AG08395 (cell line): ENCODE data around the gene GPR142.
A peak's percentile ranks its signal among the peaks of the same experiment; 100 is the strongest.

Source experiments
- DNase-seq: peaks from one replicate; pipeline ENCODE4 v3.0.0; 2012; ENCODE audit warnings: mixed read lengths, low spot score

Gene GPR142

DNA sequence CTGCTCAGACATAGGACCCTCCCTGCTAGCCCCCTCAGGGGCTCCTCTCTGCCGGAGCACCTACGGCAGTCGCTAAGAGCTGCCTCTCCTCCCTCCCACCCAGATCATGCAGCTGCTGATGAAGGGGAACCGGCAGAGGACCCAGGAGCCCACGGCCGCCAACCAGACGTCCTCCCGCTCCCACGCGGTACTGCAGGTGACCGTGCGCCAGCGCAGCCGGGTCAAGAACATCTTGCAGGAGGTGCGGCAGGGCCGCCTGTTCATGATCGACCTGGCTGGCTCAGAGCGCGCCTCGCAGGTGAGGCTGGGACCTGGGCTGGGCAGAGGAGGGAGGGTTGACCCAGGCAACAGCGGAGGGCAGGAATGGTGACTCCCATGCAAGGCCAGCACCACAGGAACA is 22.6 kb upstream of the GPR142 start:
- no peak for DNase-seq

DNA sequence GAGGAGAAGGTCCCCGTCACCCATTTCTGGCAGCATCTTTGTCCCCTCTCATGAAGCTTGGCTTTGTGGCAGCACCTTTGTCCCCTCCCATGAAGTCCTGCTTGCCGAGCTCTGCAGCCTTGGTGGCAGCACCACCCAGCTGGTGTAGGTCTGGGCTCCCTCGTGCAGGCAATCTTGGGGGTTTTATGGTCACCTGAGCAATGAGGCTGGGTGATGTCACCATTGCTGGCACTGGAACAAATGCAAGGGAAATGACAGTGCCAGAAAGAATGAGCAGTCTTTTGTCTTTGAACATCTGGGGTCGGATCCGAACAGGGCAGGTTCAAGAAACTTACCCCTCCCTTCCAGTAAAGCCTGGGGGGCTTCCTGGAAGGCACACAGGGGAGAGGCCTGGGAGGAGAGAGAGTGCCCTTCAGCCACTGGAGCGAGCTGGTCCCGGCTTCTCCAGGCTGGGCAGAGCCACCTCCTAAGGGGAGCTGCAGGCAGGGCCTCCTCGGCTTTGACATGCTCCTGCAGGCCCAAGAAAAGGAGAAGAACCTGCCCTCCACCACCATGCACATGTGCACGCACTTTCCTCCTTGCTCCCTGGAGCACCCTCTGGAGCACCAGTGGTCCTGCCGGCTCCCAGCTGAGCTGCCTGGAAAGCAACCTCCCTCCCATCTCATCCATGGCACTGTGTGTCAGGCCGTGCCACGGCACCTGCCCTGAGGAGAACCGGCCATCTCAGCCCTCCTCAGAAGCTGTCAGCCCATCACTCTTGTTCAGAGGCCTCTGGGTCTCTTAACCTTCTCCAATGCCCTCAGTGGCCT is 21.7 kb upstream of the GPR142 start:
- no peak for DNase-seq

DNA sequence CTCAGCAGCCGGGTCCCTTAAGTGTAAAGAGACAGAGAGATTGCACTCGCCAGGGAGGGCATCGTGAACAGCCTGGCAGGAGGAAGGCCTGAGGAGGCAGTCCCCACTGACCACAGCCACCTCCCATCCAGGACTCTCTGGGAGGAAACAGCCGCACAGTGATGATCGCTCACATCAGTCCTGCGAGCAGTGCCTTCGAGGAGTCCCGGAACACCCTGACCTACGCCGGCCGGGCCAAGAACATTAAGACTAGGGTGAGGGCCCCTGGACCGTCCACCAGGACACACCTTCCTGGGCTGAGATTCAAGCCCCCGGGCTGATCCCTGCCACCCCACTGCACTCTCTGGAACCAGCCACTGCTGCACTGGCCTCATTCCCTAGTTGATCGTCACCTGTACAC is 19.7 kb upstream of the GPR142 start:
- no peak for DNase-seq

DNA sequence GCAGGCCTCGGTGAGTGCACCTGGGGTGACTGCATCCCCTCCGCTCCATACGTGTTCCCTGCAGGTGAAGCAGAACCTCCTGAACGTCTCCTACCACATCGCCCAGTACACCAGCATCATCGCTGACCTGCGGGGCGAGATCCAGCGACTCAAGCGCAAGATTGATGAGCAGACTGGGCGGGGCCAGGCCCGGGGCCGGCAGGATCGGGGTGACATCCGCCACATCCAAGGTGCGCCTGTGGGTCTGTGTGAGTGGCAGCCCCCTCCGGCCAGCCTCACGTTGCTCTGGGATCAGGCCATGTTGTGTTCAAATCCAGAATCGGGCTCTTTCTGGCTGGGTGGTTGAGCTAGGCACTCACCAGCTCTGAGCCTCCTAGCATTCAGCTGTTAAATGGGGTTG is 18.2 kb upstream of the GPR142 start:
- DNase-seq, result no peak

DNA sequence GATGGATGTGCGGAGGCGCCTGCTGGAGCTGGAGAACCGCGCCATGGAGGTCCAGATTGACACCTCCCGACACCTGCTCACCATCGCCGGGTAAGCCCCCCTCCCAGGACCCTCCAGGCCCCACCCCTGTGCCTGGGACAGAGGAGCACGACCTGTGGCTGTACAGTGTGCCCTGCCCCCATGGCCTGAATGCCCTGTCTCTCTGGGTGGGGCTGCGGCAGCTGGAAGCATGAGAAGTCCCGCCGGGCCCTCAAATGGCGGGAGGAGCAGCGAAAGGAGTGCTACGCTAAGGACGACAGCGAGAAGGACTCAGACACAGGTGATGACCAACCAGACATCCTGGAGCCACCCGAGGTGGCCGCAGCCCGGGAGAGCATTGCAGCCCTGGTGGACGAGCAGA is 16.8 kb upstream of the GPR142 start:
- no peak for DNase-seq

DNA sequence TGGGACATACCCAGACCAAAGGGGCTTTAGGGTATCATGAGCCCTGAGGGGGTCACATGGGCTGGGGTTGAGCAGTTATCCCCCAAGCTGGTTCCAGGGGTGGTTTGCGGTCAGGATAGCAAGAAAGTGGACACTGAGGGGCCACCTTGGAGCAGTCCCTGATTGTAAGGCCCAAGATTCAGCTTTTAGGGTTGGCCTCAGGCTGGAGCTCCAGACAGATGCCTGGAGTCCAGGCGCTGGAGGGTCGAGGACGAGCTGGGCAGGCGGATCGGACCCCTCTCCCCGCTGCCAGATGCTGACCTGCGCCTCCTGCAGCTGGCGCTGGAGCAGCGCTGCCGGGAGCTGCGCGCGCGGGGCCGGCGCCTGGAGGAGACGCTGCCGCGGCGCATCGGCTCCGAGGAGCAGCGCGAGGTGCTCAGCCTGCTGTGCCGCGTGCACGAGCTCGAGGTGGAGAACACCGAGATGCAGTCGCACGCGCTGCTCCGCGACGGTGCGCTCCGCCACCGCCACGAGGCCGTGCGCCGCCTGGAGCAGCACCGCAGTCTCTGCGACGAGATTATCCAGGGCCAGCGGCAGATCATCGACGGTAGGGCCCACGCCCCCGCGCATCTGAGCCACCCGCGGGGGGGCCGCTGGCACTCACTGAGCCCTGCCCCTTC is 15.6 kb upstream of the GPR142 start:
- no peak for DNase-seq

DNA sequence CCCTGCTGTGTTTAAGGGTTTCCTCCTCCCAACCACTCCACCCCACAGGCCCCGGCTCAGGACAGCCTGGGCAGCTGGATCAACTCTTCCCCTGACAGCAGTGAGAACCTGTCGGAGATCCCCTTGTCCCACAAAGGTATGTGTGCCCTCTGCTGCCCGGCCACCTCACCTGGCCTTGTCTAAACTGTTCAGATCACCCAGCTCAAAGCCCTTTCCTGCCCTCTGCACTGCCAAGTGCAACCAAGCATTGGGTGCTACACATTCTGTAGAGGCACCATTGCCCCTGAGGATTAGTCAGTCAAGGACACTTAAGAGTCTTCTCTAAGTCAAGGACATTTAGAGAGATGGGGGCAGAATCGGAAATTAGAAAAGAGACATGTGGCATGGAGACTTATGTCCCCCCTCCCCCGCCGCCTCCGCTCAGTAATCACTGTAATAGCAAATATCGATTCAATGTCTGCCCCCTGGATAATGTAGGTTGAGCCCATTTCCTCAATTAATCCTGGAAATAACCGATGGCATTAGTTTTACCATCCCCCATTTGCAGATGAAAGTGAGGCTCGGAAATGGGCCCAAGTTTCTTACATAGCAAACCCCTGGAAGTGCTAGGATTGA is 13.8 kb upstream of the GPR142 start:
- DNase-seq, result no peak

DNA sequence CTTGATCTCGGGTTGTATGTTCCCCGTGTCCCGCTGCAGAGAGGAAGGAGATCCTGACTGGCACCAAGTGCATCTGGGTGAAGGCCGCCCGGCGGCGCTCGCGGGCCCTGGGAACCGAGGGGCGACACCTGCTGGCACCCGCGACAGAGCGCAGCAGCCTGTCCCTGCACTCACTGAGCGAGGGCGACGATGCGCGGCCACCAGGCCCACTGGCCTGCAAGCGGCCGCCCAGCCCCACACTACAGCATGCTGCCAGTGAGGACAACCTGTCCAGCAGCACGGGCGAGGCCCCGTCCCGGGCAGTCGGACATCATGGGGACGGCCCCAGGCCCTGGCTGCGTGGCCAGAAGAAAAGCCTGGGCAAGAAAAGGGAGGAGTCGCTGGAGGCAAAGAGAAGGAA is 13.2 kb upstream of the GPR142 start:
- peak; percentile 19 for DNase-seq

DNA sequence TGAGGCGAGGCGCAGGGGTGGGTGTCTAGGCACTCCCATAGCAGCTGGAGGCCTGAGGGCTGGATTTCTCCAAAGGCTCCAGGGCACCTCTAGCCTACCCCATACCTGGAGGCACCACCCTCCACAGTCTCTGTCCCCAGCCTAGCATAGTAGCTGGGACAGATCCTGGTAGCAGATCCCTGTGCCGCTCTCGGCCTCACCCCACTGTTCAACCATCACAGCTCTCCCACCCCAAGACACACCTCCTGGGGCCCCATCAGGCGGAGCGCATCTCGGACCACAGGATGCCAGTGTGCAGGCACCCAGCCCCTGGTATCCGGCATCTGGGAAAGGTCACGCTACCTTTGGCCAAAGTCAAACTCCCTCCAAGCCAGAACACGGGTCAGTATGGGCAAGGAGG is 12.7 kb upstream of the GPR142 start:
- DNase-seq, result no peak

DNA sequence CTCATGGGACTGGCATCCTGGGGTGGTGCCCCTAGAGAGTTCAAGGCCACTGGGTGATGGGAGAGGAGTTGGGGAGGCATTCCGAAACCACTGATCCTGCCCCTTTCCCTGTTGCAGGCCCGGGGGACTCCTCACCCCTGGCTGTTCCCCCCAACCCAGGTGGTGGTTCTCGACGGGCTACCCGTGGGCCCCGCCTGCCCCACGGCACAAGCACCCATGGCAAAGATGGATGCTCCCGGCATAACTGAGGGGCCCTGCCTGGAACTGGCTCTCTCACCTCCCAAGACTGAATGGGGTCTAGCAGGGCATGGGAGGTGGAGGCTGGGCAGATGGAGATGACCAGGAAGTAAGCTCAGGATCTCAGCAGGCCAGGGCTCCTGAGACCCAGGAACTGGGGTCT is 12.2 kb upstream of the GPR142 start:
- DNase-seq, result no peak

DNA sequence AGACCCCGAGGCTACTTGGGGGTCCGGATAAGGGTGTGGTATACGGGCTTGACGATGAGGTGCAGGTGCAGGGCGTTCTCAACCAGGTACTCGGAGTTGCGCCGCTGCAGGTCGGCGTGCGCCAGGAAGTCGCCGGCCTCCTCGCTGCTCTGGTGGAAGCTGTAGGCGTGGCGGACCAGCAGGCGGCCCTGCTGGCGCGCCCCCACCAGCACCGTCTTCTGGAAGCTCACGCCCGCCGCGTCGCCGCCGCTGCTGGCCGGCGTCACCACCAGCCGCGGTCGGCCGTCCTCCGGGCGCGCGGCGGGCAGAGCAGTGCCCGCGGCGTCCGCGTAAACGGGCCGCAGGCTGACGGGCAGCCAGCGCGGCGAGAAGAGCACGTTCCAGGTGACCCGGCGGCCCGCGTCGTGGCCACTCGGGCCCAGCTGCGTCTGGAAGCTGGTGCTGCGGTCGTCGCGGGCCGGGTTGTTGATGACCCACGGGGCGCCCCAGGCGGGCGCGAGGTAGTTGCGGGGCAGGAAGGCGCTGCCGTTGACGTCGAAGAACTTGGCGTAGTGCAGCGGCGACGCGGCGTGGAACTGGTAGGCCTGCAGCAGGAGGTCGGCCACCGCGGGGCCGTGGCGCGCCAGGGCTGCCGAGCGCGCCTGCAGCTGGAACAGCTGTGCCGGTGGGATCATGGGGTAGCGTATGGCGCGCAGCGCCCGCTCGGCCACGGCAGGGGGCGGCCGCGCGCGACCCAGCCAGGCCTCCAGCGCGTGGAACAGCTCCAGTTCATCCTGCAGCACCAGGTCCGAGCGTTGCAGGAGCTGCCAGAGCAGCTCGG is 10.4 kb upstream of the GPR142 start:
- no peak for DNase-seq

DNA sequence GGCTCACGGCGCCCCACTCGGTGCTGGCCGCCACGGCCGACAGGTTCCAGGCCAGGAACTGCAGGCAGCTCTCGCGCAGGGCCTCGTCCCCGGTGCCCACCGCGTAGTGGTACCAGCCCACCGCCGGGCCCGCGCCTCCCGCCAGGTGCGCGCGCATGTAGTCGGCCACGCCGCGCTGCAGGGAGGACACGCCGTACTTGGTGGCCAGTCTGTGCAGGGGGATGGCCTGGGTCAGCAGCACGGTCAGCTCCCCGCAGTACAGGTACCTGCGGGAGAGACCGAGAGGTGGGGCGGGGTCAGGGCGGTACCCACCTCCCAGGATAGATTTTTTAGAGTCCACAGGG is 9.9 kb upstream of the GPR142 start:
- no peak for DNase-seq

DNA sequence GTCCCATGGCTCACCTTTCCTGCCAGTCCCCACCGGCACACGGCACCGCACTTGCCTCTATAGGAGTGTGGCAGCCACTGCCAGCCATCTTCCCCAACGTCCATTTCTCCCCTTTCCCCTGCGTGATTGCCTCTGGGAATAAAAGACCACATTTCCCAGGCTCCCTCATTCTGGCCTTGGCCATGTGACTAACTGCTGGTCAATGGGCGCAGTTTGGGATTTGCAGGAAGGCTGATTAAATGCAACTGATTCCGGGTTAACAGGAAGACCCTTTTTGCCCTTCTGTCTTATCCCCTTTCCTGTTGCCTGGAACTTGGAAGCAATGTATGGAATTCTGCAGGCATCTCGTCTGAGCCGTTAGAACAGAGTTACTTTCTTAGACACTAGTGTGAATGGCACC is 8.6 kb upstream of the GPR142 start:
- no peak for DNase-seq

DNA sequence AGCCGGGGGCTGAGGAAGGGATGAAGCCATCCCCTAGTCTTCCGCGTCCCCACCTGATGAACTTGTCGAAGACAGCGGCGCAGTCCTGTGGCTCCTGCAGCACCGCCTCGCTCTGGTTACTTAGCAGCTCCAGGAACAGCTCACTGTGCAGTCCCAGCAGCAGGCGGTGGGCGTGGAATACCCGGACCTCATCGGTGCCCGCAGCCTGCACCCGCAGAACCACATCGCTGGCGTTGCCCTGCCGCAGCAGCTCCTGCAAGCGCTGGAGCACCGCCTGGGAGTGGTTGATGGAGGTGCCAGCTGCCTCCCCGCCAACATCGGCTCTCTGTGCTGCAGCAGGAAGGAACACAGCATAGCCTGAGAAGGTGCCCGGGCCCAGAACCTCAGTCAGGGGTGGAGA is 7.4 kb upstream of the GPR142 start:
- DNase-seq, result no peak

DNA sequence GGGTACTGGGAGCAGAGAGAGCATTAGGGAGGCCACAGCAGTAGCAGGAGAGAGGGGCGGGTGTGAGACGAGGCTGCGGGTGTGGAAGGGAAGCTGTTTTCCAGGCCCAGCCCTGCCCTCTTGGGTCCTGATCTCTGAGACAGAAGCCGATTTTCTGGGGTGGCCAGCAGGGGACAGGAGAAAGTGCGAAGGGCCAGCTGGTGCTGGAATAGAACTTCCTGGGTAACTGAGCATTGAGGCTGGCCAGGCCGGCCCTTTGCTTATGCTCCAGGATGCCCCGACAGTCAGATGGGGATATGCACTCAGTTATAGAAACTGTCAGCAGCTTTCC is 6.4 kb upstream of the GPR142 start:
- no peak for DNase-seq

DNA sequence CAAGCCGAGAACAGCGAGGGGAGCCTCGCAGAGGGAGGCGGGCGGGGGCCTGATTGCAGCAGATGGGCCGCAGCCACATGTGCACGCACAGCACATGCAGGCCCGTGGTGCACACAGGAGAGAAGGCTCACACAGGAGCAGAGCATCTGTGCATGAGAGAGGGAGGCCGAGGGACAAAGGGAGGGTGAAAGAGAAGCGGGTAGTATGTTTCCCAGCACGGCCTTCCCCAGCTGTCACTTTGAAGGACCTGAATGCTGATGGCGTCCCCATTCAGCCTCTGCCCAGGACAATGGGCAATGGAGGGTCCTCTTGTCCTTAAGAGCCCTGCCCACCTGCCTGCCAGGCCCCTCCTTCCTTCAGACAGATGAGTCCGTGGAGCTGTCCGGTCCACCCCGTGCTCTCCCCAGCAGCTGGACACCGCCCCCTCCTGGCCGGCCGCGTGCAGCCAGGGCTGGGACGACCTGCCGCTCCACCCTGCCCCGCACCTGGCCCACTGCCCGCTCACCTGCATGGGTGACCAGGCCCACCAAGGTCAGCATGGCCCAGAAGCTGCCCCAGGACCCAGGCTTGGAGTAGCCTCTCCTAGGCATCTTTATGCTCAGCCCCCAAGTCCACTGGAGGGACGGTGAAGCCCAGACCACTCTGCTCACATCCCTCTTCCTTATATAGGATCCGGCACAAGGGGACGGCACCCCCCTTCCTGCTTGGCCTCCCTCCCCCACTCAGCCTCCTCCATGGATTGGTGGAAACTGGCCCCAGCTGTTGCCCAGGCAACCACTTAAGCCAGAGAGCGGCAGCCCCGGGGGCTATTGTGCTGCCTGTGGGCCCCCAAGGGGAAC is 5.9 kb upstream of the GPR142 start, which contains the start of gene BTBD17:
TSS of gene BTBD17 (minus strand) at position 639 of the 839 bp plus-strand sequence. CDS start at position 590, 49 bp downstream.
- DNase-seq, result peak; percentile 44

DNA sequence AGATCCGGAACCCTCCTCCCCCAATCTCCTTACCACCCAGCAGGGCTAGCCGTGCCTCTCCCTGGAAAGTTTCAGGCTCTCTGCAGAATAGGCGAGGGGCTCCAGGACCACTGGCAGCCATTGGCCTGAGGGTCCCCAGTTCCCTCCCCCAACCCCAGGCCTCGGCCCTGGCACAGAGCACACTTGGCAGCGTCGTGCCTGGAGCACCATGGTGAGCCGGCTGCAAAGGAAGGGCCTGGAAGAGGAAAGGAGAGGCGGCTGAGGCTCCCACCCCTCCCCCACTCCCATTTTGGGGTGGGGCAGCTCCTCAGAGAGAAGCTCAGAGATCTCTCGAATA is 5.3 kb upstream of the GPR142 start:
- DNase-seq, result no peak

DNA sequence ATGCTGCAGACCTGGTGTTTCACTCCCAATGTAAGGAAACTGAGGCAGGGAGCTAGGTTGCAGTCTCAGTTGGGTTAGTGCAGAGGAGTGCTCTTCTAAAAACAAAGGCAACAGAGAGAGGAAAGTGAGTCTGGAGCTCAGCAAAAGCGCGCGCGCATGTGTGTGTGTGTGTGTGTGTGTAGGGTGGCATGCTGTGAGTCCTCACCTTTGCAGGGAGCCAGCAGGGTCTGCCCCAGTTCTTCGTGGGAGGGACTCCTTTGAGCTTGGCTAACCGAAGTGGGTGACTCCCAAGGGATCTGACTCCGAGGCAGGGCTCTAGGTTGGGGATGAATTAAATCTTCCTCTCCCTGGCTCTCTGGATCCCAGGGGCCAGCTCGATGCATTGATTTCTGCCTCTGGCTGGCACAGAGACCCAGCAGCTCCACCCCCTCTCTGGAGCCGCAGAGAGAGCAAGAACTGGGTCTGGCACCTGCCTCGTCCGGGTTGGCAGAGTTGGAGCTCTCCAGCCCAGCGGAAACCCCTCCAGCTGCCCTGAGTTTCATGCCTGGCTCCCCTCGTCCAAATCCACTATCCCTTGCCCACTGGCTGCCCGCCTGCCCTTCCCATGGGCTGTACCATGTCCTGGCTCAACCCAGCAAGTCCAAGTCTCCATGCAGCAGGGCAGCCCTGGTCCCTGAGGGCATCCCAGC is 4.4 kb upstream of the GPR142 start:
- no peak for DNase-seq

DNA sequence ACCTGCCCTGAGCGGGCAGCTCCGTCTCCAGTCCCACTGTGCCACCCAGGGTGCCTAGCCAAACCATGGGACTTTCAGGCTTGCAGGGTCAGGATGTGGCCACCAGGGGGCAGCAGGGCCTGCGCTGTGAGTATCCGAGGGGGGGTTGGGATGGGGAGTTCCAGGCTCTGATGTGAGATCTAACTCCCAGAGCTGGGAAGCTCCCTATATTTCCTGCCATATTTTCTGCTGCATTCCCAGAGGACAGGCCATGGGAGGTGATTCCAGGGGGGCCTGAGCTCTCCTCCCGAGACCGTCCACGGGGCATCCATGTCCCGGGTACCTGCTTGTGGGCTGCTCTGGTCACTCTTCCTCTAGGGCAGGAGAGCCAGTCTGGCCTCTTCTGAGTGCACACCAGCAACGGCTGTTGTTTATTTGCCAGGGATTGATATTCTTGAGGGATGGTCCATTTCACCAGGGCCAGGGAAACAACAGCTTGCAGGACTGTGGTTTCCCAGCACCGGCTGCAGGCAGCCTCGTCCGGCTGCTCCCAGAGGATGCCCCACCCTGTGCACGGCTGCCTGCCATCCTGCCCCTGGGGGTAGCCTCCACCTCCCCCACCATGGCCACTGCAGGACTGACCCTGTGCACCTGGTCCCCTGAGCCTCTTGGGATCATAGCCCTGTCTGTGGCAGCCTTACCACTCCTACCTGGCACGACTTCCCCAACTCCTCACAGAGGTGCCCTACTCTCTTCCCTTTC is 1.2 kb downstream of the GPR142 start:
- peak; percentile 84 for DNase-seq

DNA sequence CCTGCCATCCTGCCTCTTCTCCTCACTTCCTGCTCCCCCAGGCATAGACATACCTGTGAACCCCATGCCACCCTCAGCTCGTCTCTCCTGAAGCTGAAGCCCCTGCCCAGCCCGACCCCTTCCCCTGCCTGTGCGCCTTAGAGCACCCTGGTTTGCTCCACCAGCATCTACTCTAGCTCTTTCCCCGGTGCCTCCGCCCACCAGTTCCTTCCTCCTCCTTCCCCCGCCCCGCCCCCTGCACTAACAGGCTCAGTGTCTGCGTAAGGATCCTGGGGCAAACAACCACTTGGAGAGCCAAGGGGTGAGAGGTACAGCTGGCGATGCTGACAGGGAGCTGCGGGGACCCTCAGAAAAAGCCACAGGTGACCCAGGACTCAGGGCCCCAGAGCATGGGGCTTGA is 1.9 kb downstream of the GPR142 start:
- DNase-seq, result no peak
